ENCODE data around the gene QPRT.

- TF ChIP-seq CTCF (IDR thresholded peaks at IDR 0.05) = no peak
- no peak for TF ChIP-seq POLR2A (IDR thresholded peaks at IDR 0.05)
Measured at GRCh38 chr16:29698484-29699323, 19.7 kb downstream of the QPRT start.

Measured in transverse colon (tissue), 3 donors.